CD14-positive monocyte (primary cell): ENCODE data around the gene WLS. TPM values are rescaled to one million over a fixed set of nuclear protein-coding genes. Genes with fewer than 3 reads are reported as not detected.

ENCODE experiments used
- DNase-seq, 3 donors: peaks; one replicate each; pipeline ENCODE4 v3.0.0-alpha.2; 2011 to 2022
- H2AFZ ChIP-seq: 2 replicates; pipeline ENCODE4 v1.6.0; 2012; ENCODE audit warnings: mild to moderate bottlenecking, low read depth, low read length, inconsistent platforms; ENCODE audit not compliant: insufficient read depth, poor library complexity, severe bottlenecking
- H3K27ac ChIP-seq, 2 donors: 1 replicate in 1 of 2; 2 replicates in 1 of 2; pipeline ENCODE4 v1.5.1; 2012 to 2013; ENCODE audit warnings: low read length in 2 of 2, control low read depth in 1 of 2, inconsistent platforms in 1 of 2, low read depth in 1 of 2, mild to moderate bottlenecking in 1 of 2
- H3K27me3 ChIP-seq, 2 donors: one replicate each; pipeline versions ENCODE4 v1.6.0 to v1.6.1; 2011 to 2013; ENCODE audit warnings: low read length in 2 of 2; ENCODE audit not compliant: control insufficient read depth in 2 of 2, insufficient read depth in 2 of 2
- H3K36me3 ChIP-seq, 2 donors: replicated peaks in 1 of 2; 1 replicate in 1 of 2; 2 replicates in 1 of 2; pipeline versions ENCODE4 v1.5.1 to v1.6.1; 2012 to 2013; ENCODE audit warnings: low read length in 2 of 2, control low read depth in 1 of 2, inconsistent platforms in 1 of 2, mild to moderate bottlenecking in 1 of 2; ENCODE audit not compliant: insufficient read depth in 2 of 2, control insufficient read depth in 1 of 2
- H3K4me1 ChIP-seq, 2 donors: 1 replicate in 1 of 2; 2 replicates in 1 of 2; pipeline versions ENCODE4 v1.5.1 to v1.6.1; 2012 to 2013; ENCODE audit warnings: low read length in 2 of 2, control low read depth in 1 of 2, inconsistent platforms in 1 of 2, mild to moderate bottlenecking in 1 of 2, moderate library complexity in 1 of 2; ENCODE audit not compliant: insufficient read depth in 2 of 2, control insufficient read depth in 1 of 2
- H3K4me2 ChIP-seq: replicated peaks from 2 replicates; pipeline ENCODE3; 2012; ENCODE audit warnings: low read length, moderate library complexity, mild to moderate bottlenecking; ENCODE audit not compliant: poor library complexity, severe bottlenecking; ENCODE audit errors: extremely low read depth
- H3K4me3 ChIP-seq, 3 experiments: fragments of 200-600 bp in 1 of 3; sonication (generic) in 1 of 3; replicated peaks in 1 of 3; 1 replicate in 2 of 3; 2 replicates in 1 of 3; pipeline ENCODE4 v1.5.1; 2011 to 2013; ENCODE audit warnings: low read length in 3 of 3, mild to moderate bottlenecking in 3 of 3, control low read depth in 2 of 3, low read depth in 2 of 3, inconsistent platforms in 1 of 3, moderate library complexity in 1 of 3
- H3K79me2 ChIP-seq: 2 replicates; pipeline ENCODE4 v1.6.0; 2012; ENCODE audit warnings: mild to moderate bottlenecking, control low read depth, inconsistent platforms, low read length, moderate library complexity; ENCODE audit not compliant: insufficient read depth
- H3K9ac ChIP-seq: 2 replicates; pipeline ENCODE4 v1.6.0; 2017; ENCODE audit warnings: low read length, mild to moderate bottlenecking; ENCODE audit not compliant: insufficient read depth, poor library complexity, severe bottlenecking
- H3K9me3 ChIP-seq, 2 donors: replicated peaks in 1 of 2; 1 replicate in 1 of 2; 2 replicates in 1 of 2; pipeline versions ENCODE4 v1.5.1 to v1.6.1; 2012 to 2013; ENCODE audit warnings: low read length in 2 of 2, control low read depth in 1 of 2; ENCODE audit not compliant: control insufficient read depth in 1 of 2, insufficient read depth in 1 of 2
- H4K20me1 ChIP-seq: 2 replicates; pipeline ENCODE4 v1.6.0; 2012; ENCODE audit warnings: mild to moderate bottlenecking, low read length, control low read depth, moderate library complexity; ENCODE audit not compliant: insufficient read depth
- H3K27ac Mint-ChIP-seq, 7 donors: one replicate each; pipeline ENCODE4 v1.8.0; 2020; ENCODE audit warnings: mild to moderate bottlenecking in 7 of 7, mixed read lengths in 7 of 7, moderate library complexity in 6 of 7, inconsistent platforms in 2 of 7
- H3K27me3 Mint-ChIP-seq, 3 donors: one replicate each; pipeline ENCODE4 v1.8.0; 2021 to 2022; ENCODE audit warnings: low read depth in 3 of 3, mild to moderate bottlenecking in 3 of 3, mixed read lengths in 3 of 3, moderate library complexity in 3 of 3, inconsistent platforms in 1 of 3
- H3K36me3 Mint-ChIP-seq, 2 donors: one replicate each; pipeline ENCODE4 v1.8.0; 2020; ENCODE audit warnings: mixed read lengths in 2 of 2, inconsistent platforms in 1 of 2, mild to moderate bottlenecking in 1 of 2
- H3K4me1 Mint-ChIP-seq: one replicate; pipeline ENCODE4 v1.8.0; 2020; ENCODE audit warnings: mild to moderate bottlenecking, mixed read lengths
- H3K4me3 Mint-ChIP-seq, 2 donors: one replicate each; pipeline ENCODE4 v1.8.0; 2020; ENCODE audit warnings: mild to moderate bottlenecking in 2 of 2, mixed read lengths in 2 of 2, moderate library complexity in 1 of 2
- H3K9me3 Mint-ChIP-seq, 7 donors: one replicate each; pipeline ENCODE4 v1.8.0; 2020 to 2022; ENCODE audit warnings: mixed read lengths in 7 of 7, mild to moderate bottlenecking in 6 of 7, moderate library complexity in 6 of 7, inconsistent platforms in 2 of 7
- WGBS: methylation state at CpG from one replicate; pipeline ENCODE4 v1.1.5; 2013; ENCODE audit warnings: missing lambda C conversion rate; ENCODE audit not compliant: insufficient coverage; 5-methylcytosine and 5-hydroxymethylcytosine counted together
- intact Hi-C, 2 donors: fragments of 100-400 bp; cut with micrococcal nuclease; formaldehyde crosslinking; loops; one replicate each; pipeline versions ENCODE4 v1.15.0 to v1.15.1; 2023
- polyA plus RNA-seq, 3 donors: library from polyadenylated mRNA; depleted of rRNA in 1 of 3; unstranded in 2 of 3; stranded (reverse) in 1 of 3; fragments of 300-500 nt in 2 of 3; fragments of >200 nt in 1 of 3; fragmentation: Illumina TruSeq in 2 of 3; gene quantifications; 1 replicate in 2 of 3; 2 replicates in 1 of 3; pipeline ENCODE4 v1.2.3, GENCODE V29; 2012 to 2021
- TF ChIP-seq, protein P1 (sequence below): fragments of 200-600 bp; IDR thresholded peaks from one replicate; pipeline ENCODE4 v1.8.0; 2022; ENCODE audit warnings: antibody characterized with exemption, mild to moderate bottlenecking

Gene WLS
- polyA plus RNA-seq, 3 donors: 29.8 to 46.3 (median 34.6) TPM

DNA sequence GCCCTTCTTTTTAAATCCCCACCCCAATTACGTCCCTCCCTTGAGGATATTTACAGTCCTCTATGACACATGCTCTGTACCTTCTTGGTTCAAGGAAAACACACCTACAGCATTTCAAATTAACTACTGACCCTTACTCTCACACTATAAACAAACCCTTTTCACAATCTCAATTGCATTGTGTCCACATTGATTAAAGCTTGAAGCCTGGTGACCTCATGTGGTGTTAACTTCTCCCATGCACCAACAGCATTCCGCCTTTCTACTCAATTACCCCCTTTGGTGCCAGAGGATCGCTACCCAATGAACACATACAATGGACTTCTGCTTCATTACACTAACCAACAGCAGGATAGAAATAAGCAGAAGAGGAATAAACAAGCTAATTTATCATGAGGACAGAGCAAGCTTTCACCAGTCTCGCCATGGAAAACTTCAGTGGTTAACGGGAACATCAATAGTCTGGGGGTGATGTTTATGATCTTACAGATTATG is 15.2 kb downstream of the WLS start:
- Histone ChIP-seq H3K27me3 (no peaks in the 10 kb centered on the region), H3K36me3 (no peaks in the 10 kb centered on the region), H3K9ac (no peak overlapping the region), H3K4me1 (peaks cover 13 to 16% of the 10 kb centered on the region in 2 donors), H3K4me3 (no peak overlapping the region), H2AFZ (no peak overlapping the region), H4K20me1 (peaks cover 36% of the 10 kb centered on the region), H3K9me3 (no peaks in the 10 kb centered on the region), H3K4me2 (no peak overlapping the region), H3K79me2 (peaks cover 9% of the 10 kb centered on the region), H3K27ac (no peak overlapping the region)
- peaks cover 10 to 15% of the 10 kb centered on the region in 2 donors for H3K36me3 Mint-ChIP-seq
- TF ChIP-seq, protein P1, sequence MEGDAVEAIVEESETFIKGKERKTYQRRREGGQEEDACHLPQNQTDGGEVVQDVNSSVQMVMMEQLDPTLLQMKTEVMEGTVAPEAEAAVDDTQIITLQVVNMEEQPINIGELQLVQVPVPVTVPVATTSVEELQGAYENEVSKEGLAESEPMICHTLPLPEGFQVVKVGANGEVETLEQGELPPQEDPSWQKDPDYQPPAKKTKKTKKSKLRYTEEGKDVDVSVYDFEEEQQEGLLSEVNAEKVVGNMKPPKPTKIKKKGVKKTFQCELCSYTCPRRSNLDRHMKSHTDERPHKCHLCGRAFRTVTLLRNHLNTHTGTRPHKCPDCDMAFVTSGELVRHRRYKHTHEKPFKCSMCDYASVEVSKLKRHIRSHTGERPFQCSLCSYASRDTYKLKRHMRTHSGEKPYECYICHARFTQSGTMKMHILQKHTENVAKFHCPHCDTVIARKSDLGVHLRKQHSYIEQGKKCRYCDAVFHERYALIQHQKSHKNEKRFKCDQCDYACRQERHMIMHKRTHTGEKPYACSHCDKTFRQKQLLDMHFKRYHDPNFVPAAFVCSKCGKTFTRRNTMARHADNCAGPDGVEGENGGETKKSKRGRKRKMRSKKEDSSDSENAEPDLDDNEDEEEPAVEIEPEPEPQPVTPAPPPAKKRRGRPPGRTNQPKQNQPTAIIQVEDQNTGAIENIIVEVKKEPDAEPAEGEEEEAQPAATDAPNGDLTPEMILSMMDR: no peak
- peaks cover 0 to 10% (median 9%) of the 10 kb centered on the region in 3 donors for H3K27me3 Mint-ChIP-seq
- no peak for DNase-seq
- WGBS: 100% methylated on average over 2 of the region's 5 CpGs
- no peak overlapping the region for H3K4me3 Mint-ChIP-seq
- H3K27ac Mint-ChIP-seq: no peak overlapping the region
- H3K9me3 Mint-ChIP-seq: peaks cover 0 to 2% (median 0%) of the 10 kb centered on the region in 7 donors
- H3K4me1 Mint-ChIP-seq: peaks cover 26% of the 10 kb centered on the region
- intact Hi-C loops: no loop called here

DNA sequence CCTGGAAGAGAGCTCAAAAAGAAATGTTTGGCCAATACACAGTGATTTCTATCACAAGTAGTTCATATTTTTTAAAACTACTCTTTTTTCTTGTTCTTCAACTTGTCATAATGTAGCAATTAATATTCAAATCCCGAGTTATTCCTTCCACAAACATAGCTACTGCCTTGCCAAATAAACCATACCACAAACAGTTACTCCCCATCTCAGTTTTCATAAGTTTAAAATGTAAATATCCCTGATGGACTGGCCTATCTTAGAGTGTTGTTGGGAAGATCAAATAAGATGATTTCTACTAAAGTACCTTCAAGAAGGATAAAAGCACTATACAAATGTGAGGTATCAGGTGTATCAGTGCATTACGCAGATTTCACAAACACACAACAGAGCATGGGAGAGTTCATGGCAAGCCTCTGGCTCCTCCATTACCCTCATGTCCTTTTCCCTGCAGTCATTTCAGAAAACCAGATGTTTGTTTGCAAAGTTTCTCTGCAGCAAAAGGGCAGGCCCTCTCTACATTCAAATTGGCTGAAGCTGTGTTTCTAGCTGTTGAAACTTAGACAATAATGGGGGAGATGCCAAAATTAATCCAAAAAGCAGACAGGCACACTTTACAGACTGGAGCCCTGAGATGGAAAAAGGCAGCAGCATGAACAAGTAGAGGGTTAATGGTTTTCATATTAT is 16.1 kb downstream of the WLS start:
- peaks cover 38% of the 10 kb centered on the region for H4K20me1 ChIP-seq
- H3K27me3 ChIP-seq: no peaks in the 10 kb centered on the region
- H3K4me1 Mint-ChIP-seq: peaks cover 29% of the 10 kb centered on the region
- H3K9me3 Mint-ChIP-seq: peaks cover 0 to 2% (median 0%) of the 10 kb centered on the region in 7 donors
- WGBS: 100% methylated on average over 1 of the region's 2 CpGs
- no peak overlapping the region for H3K4me3 ChIP-seq
- no peak overlapping the region for H2AFZ ChIP-seq
- peaks cover 14% of the 10 kb centered on the region for H3K79me2 ChIP-seq
- H3K27ac Mint-ChIP-seq: no peak overlapping the region
- no peak for DNase-seq
- H3K9me3 ChIP-seq: no peaks in the 10 kb centered on the region
- H3K36me3 Mint-ChIP-seq: peaks cover 5 to 14% of the 10 kb centered on the region in 2 donors
- no peak overlapping the region for H3K27ac ChIP-seq
- H3K4me3 Mint-ChIP-seq: no peak overlapping the region
- intact Hi-C loops: no loop called here
- H3K9ac ChIP-seq: no peak overlapping the region
- TF ChIP-seq, protein P1: no peak
- peaks cover 13 to 16% of the 10 kb centered on the region in 2 donors for H3K4me1 ChIP-seq
- no peaks in the 10 kb centered on the region for H3K36me3 ChIP-seq
- peaks cover 6 to 9% (median 7%) of the 10 kb centered on the region in 3 donors for H3K27me3 Mint-ChIP-seq
- no peak overlapping the region for H3K4me2 ChIP-seq
